MV-4-11 (cell line): Measurements from ENCODE around the gene OR2T27.
"Not testable (repeated sequence)": the region's sequence is repeated elsewhere in the genome, so short reads cannot be mapped to it uniquely, and the experiment has no call there.

ENCODE experiments used
- DNase-seq: peaks from one replicate; lab custom pipeline; 2025; lab: John Stamatoyannopoulos, UW

Gene OR2T27

DNA sequence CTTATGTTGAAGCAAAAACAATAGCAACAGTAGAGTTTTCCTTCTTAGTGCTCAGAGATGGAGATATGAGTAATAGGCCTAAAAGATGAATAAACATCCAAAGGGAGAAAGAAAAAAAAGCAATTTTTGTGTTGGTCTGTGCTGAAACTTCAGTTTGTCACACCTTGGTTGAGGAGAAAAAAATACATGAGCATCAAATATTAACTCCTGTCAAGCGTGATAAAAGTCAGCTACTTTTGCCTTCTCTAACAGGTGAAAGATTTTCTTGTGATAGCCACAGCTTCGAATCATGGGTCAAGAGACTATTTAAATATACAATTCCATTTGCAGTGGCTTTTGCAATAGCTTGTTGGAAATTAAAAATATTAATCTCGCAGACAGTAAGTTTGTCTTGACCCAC is 14.4 kb downstream of the OR2T27 start:
- not testable (repeated sequence) for DNase-seq

DNA sequence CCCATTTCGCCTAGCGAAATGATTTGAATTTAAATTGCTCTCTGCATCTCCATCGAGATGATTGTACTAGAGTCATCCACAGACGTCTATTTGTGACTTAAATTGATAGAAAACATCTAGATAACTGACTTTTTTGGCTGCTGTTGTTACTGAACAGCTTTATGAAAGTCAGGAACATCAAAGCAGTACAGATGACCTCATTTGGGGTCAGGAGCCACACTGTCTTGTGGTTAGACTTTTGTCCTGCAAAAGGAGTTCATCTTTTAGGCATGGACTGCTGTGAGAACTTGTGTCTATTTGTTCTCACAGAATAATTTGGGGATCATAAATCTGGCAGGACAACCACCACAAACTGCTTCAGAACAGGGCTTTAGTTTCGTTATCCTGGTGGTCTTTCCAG is 15.7 kb downstream of the OR2T27 start:
- DNase-seq: not testable (repeated sequence)

DNA sequence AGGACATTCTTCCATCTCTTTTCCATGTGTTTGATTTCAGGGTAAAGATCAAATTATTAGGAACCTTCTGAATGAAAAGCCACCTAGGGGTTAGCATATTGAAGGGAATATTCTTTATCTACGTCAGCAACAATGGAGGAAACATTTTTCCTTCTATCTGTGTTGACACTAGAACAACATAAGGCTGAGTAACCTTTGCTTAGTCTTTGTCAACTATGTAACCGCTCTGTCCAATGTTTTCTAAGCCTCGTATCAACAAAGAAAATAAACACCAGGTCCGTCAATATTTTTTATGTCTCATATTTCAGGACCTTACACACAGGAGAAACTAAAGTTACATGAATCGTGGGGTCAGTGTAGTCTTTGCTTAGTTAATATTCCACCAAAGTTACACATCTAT is 18.7 kb downstream of the OR2T27 start:
- DNase-seq: not testable (repeated sequence)

DNA sequence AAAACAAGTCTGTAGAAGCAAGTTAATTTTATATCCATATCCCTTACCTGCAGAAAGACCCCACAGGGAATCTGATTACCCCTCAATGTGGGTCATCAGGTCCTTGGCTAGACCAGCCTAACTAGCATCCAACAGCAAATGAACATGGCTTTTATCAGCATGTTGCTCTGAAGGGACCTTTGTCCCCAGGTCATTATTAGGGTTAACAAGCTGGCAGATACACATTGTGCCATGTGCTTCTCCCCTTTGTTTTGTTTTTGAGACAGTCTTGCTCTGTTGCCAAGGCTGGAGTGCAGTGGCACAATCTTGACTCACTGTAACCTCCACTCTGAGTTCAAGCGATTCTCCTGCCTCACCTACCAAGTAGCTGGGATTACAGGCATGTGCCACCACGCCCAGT is 20.3 kb downstream of the OR2T27 start, which contains the start of gene OR2T11:
OR2T11 (minus strand) TSS at position 101 of the 400 bp plus-strand sequence. CDS start 7,963 bp downstream, outside the sequence.
- DNase-seq: not testable (repeated sequence)

DNA sequence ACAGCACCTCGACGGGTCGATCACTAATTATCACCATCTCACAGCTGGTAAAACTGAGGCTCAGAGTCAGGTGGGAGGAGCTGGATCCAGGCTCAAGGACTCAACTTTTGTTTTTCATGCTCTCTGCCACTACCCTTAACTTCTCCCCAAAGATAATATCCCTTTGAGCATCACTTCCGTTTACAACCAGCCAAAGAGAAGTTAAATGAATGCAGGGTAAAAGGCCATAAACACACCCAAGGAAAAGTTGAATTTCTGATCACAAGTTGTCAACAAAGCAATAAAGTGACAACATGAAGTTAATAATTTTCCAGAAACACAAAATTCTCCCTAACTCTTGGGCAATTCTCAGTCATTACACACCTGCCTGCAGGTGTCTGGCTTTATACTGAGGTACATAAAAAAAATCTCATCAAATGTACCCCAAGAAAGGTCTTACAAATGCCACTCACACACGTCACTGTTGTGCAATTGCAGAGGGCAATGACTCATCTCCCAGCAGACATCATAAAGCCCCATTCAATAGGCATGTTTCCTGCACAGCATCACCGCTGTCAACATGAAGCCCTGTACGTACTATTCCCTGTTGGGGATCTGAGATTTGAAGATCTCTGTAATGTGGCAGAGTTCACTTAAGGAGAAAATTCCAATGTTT is 23.8 kb downstream of the OR2T27 start:
- DNase-seq: peak; percentile 58

DNA sequence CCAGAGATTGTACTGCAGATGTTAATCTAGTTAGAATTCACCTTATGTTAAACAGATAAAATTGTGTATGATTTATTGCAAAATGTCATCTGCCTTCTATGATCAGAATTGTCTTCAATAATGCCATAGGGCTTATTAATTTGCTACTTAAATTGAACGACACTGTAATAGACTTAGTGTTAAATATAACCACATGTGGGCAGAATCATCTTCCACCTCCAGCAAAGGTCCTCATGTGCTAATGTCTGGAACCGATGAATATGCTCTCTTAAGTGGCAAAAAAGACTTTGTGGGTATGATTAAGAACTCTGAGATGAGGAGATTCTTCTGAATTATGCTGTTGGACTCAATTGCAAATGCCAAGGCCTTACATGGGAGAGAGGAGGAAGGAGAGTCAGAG is 24.8 kb downstream of the OR2T27 start:
- DNase-seq: no peak

DNA sequence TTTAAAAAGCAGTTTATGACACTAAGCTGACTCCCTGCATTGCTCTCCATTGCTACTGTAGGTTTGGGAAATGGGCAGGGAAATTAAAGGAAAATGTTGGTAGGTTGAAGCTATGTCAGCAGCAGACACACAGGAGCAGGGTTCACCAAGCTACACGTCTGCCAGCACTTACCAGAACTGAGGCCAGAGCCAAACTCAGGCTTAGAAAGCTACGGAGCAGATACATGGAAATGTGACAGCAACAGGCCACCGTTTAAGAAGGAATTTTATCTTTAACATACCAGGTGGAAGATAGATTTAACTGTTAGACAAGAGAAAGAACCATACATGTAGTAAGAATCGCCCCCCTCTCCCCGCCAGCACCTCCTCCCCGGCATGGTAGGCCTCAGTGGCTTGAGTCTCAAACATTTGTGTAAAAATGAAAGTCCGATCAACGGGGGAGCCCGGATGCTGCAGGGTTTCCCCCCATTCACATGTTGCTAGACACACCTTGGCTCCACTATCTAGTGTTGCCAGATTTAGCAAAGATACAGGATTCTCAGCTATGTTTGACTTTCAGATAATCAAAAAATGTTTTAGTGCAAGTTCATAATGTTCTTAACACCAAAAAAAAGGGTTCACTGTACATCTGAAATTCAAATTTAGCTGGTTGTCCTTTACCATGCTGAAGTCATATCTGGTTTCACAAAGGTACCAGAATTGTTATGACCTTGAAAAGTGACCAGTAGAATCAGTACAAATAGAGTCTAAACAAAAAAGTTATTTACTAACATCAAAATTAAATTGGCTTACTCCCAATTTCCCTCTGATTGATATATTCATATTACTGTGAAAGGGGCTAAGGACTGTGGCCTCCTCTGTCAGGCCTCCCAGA is 27.1 kb downstream of the OR2T27 start:
- no peak for DNase-seq

DNA sequence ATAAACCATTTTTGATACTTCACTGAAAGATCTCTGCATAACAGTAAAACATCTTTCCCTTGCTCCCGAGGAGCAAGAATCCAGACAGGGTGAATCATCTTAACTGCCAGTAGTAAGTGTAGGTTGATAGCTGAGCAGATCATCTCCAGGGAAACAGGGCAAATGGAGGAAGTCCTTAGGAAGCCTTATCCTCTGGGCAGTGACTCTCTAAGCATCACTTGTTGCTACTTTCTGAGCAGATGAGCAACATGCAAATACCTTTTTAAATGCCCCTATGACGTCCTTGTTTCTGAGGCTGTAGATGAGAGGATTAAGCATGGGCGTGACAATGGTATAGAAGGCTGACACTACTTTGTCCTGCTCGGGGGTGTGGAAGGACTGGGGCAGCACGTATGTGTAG is 29.4 kb downstream of the OR2T27 start:
- DNase-seq: no peak

DNA sequence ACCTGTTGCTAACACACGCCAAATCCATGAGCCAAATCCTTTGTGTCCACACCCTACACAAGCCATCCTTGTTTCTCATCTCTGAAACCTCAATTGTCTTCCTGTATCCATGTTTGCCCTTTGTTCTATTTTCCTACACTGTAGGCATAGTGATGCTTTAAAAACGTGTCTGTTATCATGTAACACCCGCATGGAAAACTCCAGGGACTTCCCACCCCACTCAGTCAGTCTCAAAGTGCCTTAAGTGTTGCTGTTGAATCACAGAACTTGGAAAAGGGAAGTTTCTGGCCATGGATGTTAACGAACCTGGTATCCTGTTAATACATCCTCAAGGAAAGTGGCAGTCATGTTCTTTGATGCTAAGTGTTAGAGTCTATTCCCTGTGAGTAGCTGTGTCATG is 30.2 kb downstream of the OR2T27 start:
- DNase-seq: no peak

DNA sequence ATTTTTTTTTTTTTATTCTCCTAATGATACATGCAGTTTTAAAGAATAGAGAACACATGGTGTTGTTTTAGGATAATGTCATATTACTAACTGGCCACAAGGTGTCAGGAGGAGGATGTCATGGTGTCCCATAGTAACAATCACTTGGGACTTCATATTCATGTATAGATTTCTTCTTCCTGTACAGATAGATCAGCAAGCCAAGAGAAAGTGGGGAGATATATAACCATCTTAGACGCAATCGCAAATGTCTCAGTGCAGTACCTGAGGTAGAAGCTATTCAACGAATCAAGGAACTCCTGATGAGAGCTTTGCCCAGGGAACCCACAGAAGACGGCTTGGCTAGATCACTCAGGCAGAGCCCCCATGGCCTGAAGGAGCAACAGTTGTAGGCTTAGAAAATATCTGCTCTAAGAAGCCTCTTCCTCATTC is 32.7 kb downstream of the OR2T27 start:
- DNase-seq: peak; percentile 60

DNA sequence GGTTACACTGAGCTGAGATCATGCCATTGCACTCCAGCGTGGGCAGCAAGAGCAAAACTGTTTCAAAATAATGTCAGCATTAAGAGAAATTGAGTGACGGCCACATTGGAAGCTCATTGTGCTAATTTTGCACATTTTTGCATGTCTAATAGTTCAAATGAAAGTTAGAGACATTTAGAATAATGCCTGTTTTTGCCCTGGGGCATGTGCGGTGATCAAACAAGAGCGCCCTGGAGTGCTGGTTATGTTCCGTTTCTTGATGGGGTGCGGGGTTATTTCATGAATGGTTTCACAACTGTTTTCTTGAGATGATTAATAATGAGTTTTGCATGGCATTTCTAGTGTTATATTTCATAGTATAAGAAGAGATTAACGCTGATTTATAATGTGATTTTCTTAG is 33.6 kb downstream of the OR2T27 start:
- no peak for DNase-seq

DNA sequence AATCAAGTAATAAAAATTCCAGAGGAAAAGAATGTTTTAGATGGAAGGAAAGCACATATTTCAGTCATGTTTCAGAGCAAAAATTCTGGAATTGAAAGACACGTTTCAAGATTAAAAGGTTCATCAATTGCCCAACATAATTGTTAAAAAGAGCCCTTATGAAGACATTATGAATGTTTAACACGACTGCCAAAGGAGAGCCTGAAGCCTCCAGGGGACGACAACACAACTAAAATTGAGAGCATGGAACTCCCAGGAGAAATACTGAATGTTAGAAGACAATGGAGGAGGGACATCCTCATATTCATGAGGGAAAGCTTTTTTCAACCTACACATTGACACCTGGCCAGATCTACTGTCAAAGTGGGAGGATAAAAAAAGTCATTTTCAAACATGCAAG is 36.5 kb downstream of the OR2T27 start:
- peak; percentile 67 for DNase-seq

DNA sequence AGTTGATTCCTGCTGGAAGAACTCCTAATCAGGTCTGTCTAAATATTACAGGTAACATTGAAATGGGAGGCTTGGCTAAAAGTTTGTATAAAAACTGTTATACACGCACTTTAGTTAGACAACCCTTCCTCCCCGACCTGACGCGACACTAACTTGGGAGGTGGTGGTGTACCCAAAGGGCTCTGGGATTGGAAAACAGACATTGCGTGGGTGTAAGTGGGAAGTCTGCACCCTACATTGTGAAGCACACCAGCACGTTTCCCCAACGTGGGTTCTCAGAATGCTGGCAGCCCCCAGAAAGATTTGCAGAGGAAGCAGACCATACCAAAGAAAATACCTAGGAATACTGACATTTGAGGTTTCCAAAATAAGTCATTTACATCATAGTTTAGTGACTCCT is 37.2 kb downstream of the OR2T27 start:
- no peak for DNase-seq

DNA sequence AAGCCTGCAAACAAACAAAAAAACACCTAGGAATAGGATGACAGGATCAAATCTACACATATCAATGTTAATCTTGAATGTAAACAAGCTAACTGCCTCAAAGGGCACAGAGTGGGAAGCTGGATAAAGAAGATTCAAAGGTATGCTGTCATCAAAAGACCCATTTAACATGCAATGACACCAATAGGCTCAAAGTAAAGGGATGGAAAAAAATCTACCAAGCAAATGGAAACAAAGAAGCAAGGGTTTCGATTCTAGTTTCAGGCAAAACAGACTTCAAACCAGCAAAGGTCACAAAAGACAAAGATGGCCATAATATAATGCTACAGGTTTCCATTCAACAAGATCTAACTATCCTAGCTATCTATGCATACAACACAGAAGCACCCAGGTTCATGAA is 41.6 kb downstream of the OR2T27 start:
- DNase-seq: no peak

DNA sequence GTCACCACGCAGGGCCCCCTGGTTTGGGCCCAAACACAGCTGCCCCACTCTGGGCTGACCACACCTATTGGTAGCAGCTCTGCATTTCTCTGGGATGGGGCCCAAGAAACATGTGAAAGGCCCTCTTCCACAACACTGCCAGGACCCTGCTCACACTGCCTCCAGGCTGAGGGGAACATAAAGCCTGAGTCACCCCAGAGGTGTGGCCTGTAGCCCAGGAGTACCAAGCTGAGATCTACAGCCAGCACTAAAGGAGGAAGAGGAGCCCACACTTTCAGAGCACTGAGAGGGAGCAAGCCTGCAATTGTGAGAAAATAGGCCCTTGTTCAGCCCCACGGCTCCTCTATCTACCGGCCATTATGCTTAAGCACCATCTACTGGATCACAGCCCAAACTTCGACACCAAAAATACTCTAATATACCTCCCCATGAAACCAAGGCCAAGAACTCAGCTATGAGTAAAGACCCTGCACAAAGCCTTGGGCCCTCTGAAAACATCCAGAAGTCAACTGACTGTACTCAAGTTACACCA is 43.4 kb downstream of the OR2T27 start:
- DNase-seq: no peak

DNA sequence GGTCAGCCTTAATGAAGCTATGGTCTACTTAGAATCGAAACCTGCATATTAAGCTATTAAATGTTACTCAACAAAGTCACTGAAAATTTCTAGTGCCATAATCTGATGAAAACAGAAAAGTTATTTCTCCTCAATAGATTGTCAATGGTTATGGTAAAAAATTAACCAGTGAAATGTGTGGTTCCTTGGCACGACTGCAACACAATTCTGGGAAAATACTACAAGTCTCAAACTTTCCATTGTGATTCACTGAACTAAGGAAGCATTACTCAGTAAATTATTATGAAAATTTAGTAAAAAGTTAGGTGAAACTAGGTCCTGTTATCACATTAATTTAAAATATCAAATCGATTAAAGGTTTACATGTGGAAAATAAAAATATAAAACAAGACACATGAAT is 45.0 kb downstream of the OR2T27 start:
- no peak for DNase-seq
